GM18873 (cell line): Measurements from ENCODE around the gene PCNX1.
A peak's percentile ranks its signal among the peaks of the same experiment; 100 is the strongest.
"Not testable (repeated sequence)": the region's sequence is repeated elsewhere in the genome, so short reads cannot be mapped to it uniquely, and the experiment has no call there.

Experiments used
- ATAC-seq: cut with Tn5 transposase; IDR thresholded peaks from one replicate; pipeline ENCODE4 v1.9.1; 2021; ENCODE audit warnings: mild to moderate bottlenecking, moderate library complexity, moderate number of reproducible peaks; ENCODE audit not compliant: unreplicated experiment, low FRiP score

Gene PCNX1

GRCh38 chr14:70907176-70907995 is at the start of gene PCNX1:
PCNX1 (plus strand) TSS chr14:70907459; CDS start chr14:70907851, 392 bp downstream.
- ATAC-seq, result peak; percentile 49

- no peak for ATAC-seq
Observed at GRCh38 chr14:70857496-70857890, 49.8 kb upstream of the PCNX1 start.

- ATAC-seq, result no peak
Observed at GRCh38 chr14:70858641-70859040, 48.6 kb upstream of the PCNX1 start.

DNA sequence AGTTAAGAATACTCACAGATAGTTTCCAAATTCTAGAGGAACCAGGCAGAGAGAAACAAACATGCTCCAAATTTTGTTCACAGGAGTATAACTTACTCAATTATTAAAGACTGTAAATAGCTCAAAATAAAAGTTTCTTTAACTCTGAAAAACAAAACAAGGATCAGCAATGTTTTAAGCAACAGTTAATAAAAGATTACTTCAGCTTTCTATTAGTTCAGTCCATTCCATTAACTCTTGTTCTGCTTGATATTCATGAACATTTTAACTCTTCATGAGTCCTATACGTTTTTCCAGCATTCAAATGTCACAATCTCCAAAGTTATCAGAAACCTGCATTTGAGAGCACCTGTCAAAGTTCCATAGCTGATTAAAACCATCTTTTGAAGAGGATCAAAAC is 40.3 kb upstream of the PCNX1 start:
- not testable (repeated sequence) for ATAC-seq

GRCh38 chr14:70871001-70871400 is 36.3 kb upstream of the PCNX1 start:
- ATAC-seq, result no peak

DNA sequence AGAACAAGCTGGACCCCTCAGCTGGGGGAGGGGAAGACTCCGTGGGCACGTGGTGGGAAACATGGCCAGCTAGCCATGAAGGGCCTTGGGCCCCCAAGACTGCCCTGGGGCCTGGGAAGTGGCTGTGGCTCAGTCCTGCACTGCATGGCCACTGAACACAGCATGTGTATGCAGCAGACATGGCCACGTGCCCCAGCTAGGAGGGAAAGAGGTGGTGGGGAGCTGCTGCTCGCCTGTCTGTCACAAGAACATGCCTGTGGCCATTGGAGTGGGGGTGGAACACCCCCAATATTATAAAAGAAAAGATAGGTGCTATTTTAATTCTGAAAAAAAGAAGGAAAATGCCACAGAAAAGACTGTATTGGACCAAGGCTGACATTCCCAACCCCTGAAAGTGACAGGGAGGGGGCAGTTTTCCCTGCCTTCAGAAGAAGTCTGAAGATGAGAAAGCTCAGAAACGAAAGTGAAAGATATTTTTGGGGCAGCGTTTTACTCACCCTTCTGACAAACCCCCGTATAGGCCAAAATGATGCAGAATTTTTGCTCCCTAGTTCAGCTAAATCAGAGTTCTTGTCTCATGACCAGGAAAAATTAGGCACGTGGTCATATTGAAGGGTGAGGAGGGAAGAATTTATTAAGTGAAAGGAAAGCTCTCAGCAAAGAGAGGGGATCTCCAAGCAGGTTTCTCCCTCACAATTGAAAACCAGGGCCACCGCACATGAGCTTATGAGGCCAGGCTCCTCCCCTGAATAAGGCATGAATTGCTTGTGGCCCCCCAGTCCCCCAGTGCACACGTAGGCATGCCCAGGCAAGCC is 35.2 kb upstream of the PCNX1 start:
- ATAC-seq, result no peak

GRCh38 chr14:70872678-70873020 is 34.6 kb upstream of the PCNX1 start:
- no peak for ATAC-seq

GRCh38 chr14:70873627-70874026 is 33.6 kb upstream of the PCNX1 start:
- no peak for ATAC-seq

DNA sequence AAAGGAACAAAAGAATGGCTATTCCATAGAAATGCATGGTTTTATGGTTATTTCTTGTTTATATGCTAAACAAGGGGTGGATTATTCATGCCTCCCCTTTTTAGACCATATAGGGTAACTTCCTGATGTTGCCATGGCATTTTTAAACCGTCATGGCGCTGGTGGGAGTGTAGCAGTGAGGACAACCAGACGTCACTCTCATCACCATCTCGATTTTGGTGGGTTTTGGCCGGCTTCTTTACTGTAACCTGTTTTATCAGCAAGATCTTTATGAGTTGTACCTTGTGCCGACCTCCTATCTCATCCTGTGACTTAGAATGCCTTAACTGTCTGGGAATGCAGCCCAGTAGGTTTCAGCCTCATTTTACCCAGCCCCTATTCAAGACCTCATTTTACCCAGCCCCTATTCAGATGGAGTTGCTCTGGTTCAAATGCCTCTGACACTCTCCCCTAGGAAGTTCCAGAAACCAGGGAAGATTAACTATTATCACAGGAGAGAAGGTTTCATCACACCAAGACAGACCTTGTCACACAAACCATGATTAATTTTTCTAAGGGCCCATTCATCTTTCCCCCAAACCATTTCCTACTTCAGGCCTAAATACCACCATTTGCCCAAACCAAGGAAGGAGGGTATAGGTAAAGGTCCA is 31.3 kb upstream of the PCNX1 start:
- not testable (repeated sequence) for ATAC-seq

- ATAC-seq, result no peak
Observed at GRCh38 chr14:70879448-70879847, 27.8 kb upstream of the PCNX1 start.

GRCh38 chr14:70880888-70881287 is 26.4 kb upstream of the PCNX1 start:
- not testable (repeated sequence) for ATAC-seq

GRCh38 chr14:70881549-70882177 is 25.6 kb upstream of the PCNX1 start:
- peak; percentile 46 for ATAC-seq

DNA sequence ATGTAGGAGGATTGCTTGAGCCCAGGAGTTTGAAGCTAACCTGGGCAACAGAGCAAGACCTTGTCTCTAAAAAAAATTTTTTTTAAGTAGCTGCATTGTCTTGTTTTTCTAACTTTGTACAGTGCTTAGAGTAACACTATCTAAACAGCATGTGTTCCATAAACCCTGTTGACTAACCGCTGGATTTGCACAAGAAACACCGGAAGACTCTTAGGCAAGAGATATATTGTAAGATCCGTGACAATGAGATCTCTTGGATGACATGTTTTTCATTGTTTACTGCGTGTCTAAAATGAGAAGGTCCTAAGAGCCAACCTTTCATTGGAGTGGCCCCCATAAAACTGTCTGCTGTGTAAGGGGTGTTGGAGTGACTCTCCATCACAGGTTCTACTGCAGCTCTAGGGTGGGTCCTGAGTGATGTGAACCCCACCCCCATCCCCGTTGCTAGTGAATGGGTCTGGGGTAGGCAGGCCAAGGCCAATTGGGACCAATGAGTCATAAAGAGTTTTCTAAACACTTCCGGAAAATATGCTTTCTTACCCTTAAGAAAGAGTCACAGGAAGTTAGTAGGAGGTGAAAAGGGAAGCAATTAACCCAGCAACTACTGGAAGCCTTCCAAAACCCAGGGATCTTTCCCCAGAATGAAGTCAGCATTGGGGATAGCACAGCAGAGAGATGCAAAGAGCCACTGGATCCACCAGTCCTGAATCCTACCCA is 24.3 kb upstream of the PCNX1 start:
- no peak for ATAC-seq

DNA sequence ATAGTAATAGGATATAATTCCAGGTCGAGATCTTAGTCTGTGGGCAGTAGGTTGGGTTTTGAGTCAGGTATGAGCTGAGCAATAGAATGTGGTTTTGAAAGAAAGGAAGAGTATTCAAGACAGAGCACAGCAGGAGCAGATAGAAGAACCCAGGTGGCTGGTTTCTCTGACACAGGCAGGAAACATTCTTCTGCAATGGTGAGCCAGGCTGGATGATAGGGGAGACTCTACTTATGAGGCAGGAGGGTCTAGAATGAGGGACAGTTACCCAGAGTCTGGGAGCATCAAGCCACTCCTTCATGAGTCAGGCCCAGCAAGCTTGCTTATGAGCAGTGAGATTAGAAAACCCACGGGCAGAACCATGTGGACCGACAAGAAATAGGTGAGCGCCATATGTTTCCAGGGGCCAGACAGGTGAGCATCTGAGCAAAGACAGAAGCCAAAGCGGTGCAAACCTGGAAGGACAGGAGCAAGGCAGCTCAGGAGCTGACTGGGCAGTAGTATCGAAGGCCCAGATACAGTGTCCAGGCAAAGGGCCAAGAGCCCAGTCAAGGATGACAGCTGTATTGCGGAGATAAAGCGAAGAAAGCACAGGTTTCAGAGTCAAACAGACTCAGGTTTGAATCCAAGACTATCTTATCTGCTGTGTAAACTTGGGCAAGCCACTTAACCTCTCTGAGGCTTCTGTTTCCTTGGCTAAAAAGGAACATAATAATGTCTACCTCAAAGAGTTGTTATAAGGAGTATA is 22.5 kb upstream of the PCNX1 start:
- ATAC-seq, result no peak

GRCh38 chr14:70885343-70886022 is 21.8 kb upstream of the PCNX1 start:
- ATAC-seq, result no peak

GRCh38 chr14:70886421-70887206 is 20.6 kb upstream of the PCNX1 start:
- ATAC-seq, result no peak

DNA sequence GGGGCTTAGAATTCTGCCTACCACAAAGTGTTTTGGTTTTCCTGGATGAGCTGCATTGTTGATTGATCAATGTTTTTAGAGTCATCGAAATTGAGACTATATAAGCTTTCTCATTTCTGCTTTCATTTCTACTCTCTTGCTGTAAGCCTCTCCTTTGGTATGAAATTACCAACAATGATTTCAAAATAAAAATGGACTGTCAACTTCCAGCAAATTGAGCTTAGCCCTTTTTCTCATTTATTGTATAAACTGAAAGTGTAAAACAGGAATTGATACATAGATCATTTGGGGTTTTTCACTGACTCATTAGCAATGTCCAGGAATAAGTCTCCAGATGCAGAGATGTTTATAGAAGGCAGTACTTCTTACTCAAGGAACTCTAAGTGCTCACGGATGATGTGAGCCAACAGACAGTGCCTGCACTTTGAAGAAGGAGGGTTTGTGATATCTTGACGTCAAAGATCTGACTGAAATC is 20.0 kb upstream of the PCNX1 start:
- no peak for ATAC-seq
